H1 (cell line): ENCODE results near the gene TMEM121B. TPM values are rescaled to one million over a fixed set of nuclear protein-coding genes. Genes with fewer than 3 reads are reported as not detected.

ENCODE experiments used
- CTCF ChIA-PET: fragments of 300-600 bp; sonication (Branson Sonifier 250); formaldehyde crosslinking; loops from one replicate; lab custom pipeline; 2021; ENCODE audit not compliant: partially characterized antibody; lab: Charles Lee
- POLR2A ChIA-PET: fragments of 300-600 bp; sonication (Branson Sonifier 250); formaldehyde crosslinking; loops from one replicate; lab custom pipeline; 2021; ENCODE audit warnings: inconsistent platforms; ENCODE audit not compliant: partially characterized antibody; lab: Charles Lee
- DNase-seq, 2 experiments: peaks; one replicate each; pipeline versions ENCODE4 v3.0.0 to v3.0.0-alpha.2; 2010 to 2022; ENCODE audit warnings: low spot score in 2 of 2, low read depth in 1 of 2, mixed read lengths in 1 of 2
- FAIRE-seq: peaks from 2 replicates; lab custom pipeline; 2011; peaks lifted over from hg19 to GRCh38; lab: Jason Lieb, UNC
- H2AFZ ChIP-seq: 2 replicates; pipeline ENCODE4 v1.8.1; 2012; ENCODE audit warnings: low read length, inconsistent platforms
- H2AK5ac ChIP-seq: 2 replicates; pipeline ENCODE4 v1.6.1; 2013; ENCODE audit warnings: low read depth, low read length
- H2BK120ac ChIP-seq: replicated peaks from 2 replicates; pipeline ENCODE3; 2013; ENCODE audit warnings: low read depth, low read length, inconsistent platforms
- H2BK12ac ChIP-seq: 2 replicates; pipeline ENCODE4 v1.6.1; 2013; ENCODE audit warnings: low read depth, low read length
- H2BK15ac ChIP-seq: 2 replicates; pipeline ENCODE4 v1.6.1; 2013; ENCODE audit warnings: low read length
- H2BK20ac ChIP-seq: 2 replicates; pipeline ENCODE4 v1.6.1; 2013; ENCODE audit warnings: low read length
- H2BK5ac ChIP-seq: 2 replicates; pipeline ENCODE4 v1.6.1; 2013; ENCODE audit warnings: low read depth, low read length
- H3K14ac ChIP-seq: 2 replicates; pipeline ENCODE4 v1.6.1; 2013; ENCODE audit warnings: inconsistent platforms; ENCODE audit not compliant: insufficient read length
- H3K18ac ChIP-seq: 2 replicates; pipeline ENCODE4 v1.6.1; 2013; ENCODE audit warnings: low read length; ENCODE audit errors: extremely low read depth
- H3K23ac ChIP-seq: 2 replicates; pipeline ENCODE4 v1.6.1; 2013; ENCODE audit warnings: inconsistent platforms; ENCODE audit not compliant: insufficient read length
- H3K23me2 ChIP-seq: 2 replicates; pipeline ENCODE4 v1.6.1; 2013; ENCODE audit warnings: low read depth, low read length
- H3K27ac ChIP-seq: 2 replicates; pipeline ENCODE4 v1.6.1; 2011; ENCODE audit warnings: low read depth, low read length, inconsistent platforms
- H3K27me3 ChIP-seq, 4 experiments: replicated peaks in 1 of 4; 1 replicate in 1 of 4; 2 replicates in 3 of 4; pipeline versions ENCODE4 v1.6.1 to v1.8.1; 2011 to 2013; ENCODE audit warnings: low read length in 3 of 4, mild to moderate bottlenecking in 3 of 4, inconsistent platforms in 2 of 4, mixed read lengths in 2 of 4, moderate library complexity in 1 of 4; ENCODE audit not compliant: control insufficient read depth in 3 of 4, insufficient read depth in 3 of 4; ENCODE audit errors: extremely low read depth in 1 of 4
- H3K36me3 ChIP-seq, 4 experiments: 2 replicates each; pipeline versions ENCODE4 v1.6.1 to v1.8.1; 2011 to 2013; ENCODE audit warnings: mild to moderate bottlenecking in 4 of 4, low read length in 3 of 4, moderate library complexity in 2 of 4, control low read depth in 1 of 4, inconsistent platforms in 1 of 4; ENCODE audit not compliant: insufficient read depth in 4 of 4, control insufficient read depth in 2 of 4
- H3K4ac ChIP-seq: replicated peaks from 2 replicates; pipeline ENCODE3; 2013; ENCODE audit warnings: low read length, low read depth, mixed read lengths, inconsistent platforms; ENCODE audit not compliant: insufficient read length
- H3K4me1 ChIP-seq, 4 experiments: replicated peaks in 1 of 4; 1 replicate in 1 of 4; 2 replicates in 3 of 4; pipeline versions ENCODE4 v1.6.1 to v1.8.1; 2011 to 2013; ENCODE audit warnings: low read length in 3 of 4, inconsistent platforms in 2 of 4, mixed read lengths in 1 of 4; ENCODE audit not compliant: insufficient read depth in 4 of 4, control insufficient read depth in 3 of 4
- H3K4me2 ChIP-seq, 2 experiments: 2 replicates each; pipeline versions ENCODE4 v1.6.1 to v1.8.1; 2011 to 2013; ENCODE audit warnings: low read depth in 2 of 2, low read length in 2 of 2, control low read depth in 1 of 2, inconsistent platforms in 1 of 2, mild to moderate bottlenecking in 1 of 2; ENCODE audit not compliant: insufficient read depth in 1 of 2
- H3K4me3 ChIP-seq, 4 experiments: fragments of 200-600, 300-600 bp in 1 of 4; sonication (generic), shearing (Covaris generic), sonication (Bioruptor Twin) in 1 of 4; 2 replicates each; pipeline versions ENCODE4 v1.5.1 to v1.8.1; 2011 to 2016; ENCODE audit warnings: low read length in 4 of 4, low read depth in 3 of 4, control low read depth in 2 of 4, inconsistent platforms in 2 of 4, mild to moderate bottlenecking in 2 of 4, mixed read lengths in 1 of 4, moderate library complexity in 1 of 4; ENCODE audit not compliant: insufficient read depth in 2 of 4; ENCODE audit errors: extremely low read depth in 1 of 4
- H3K56ac ChIP-seq: replicated peaks from 2 replicates; pipeline ENCODE3; 2013; ENCODE audit warnings: low read depth, mild to moderate bottlenecking, mixed read lengths, low read length, inconsistent platforms; ENCODE audit not compliant: insufficient read length
- H3K79me1 ChIP-seq: 2 replicates; pipeline ENCODE4 v1.6.1; 2013; ENCODE audit warnings: low read depth, low read length, control low read depth
- H3K79me2 ChIP-seq, 2 experiments: 2 replicates each; pipeline versions ENCODE4 v1.6.1 to v1.8.1; 2012 to 2013; ENCODE audit warnings: low read length in 2 of 2, mild to moderate bottlenecking in 2 of 2, inconsistent platforms in 1 of 2; ENCODE audit not compliant: insufficient read depth in 2 of 2, control insufficient read depth in 1 of 2
- H3K9ac ChIP-seq, 4 experiments: replicated peaks in 1 of 4; 1 replicate in 1 of 4; 2 replicates in 3 of 4; pipeline versions ENCODE4 v1.6.1 to v1.8.1; 2011 to 2013; ENCODE audit warnings: low read depth in 3 of 4, low read length in 3 of 4, control low read depth in 2 of 4, mild to moderate bottlenecking in 2 of 4, moderate library complexity in 2 of 4, inconsistent platforms in 1 of 4; ENCODE audit errors: extremely low read depth in 1 of 4
- H3K9me3 ChIP-seq, 2 experiments: 2 replicates each; pipeline versions ENCODE4 v1.6.1 to v1.8.1; 2012 to 2013; ENCODE audit warnings: mild to moderate bottlenecking in 2 of 2, moderate library complexity in 2 of 2, control low read depth in 1 of 2, inconsistent platforms in 1 of 2, low read depth in 1 of 2, low read length in 1 of 2, mixed read lengths in 1 of 2; ENCODE audit not compliant: insufficient read depth in 2 of 2
- H4K20me1 ChIP-seq, 2 experiments: replicated peaks in 1 of 2; 2 replicates each; pipeline versions ENCODE3 to v1.8.1; 2011 to 2013; ENCODE audit warnings: inconsistent platforms in 2 of 2, low read length in 2 of 2, mild to moderate bottlenecking in 1 of 2; ENCODE audit not compliant: insufficient read depth in 2 of 2, control insufficient read depth in 1 of 2
- H4K5ac ChIP-seq: 2 replicates; pipeline ENCODE4 v1.6.1; 2013; ENCODE audit warnings: low read length, low read depth, mixed read lengths, inconsistent platforms; ENCODE audit not compliant: insufficient read length
- H4K8ac ChIP-seq: 2 replicates; pipeline ENCODE4 v1.8.0; 2013; ENCODE audit warnings: mild to moderate bottlenecking, moderate library complexity, low read length, inconsistent platforms; ENCODE audit not compliant: insufficient read depth; ENCODE audit errors: extremely low read depth
- H4K91ac ChIP-seq: replicated peaks from 2 replicates; pipeline ENCODE3; 2013; ENCODE audit warnings: low read length, mixed read lengths, inconsistent platforms; ENCODE audit not compliant: insufficient read length
- CBX5 ChIP-seq: fragments of 300-800, 300-1000 bp; sonication (generic); IDR thresholded peaks from 2 replicates; pipeline ENCODE4 v1.7.1; 2016; ENCODE audit warnings: antibody characterized with exemption, low read length, low read depth
- CEBPB ChIP-seq: IDR thresholded peaks from 2 replicates; pipeline ENCODE4 v1.6.1; 2012; ENCODE audit warnings: low read depth, low read length
- JUND ChIP-seq: IDR thresholded peaks from 2 replicates; pipeline ENCODE4 v1.6.1; 2011; ENCODE audit warnings: mild to moderate bottlenecking, improper control_type of control experiment, low read length
- KDM5A ChIP-seq: fragments of 200-600 bp; IDR thresholded peaks from 2 replicates; pipeline ENCODE4 v1.7.1; 2012; ENCODE audit warnings: mild to moderate bottlenecking, low read length, inconsistent platforms, mixed read lengths
- RAD21 ChIP-seq, 2 experiments: IDR thresholded peaks in 1 of 2; conservative IDR thresholded peaks in 1 of 2; 2 replicates each; pipeline ENCODE4 v1.6.1; 2011; ENCODE audit warnings: low read depth in 2 of 2, low read length in 2 of 2, improper control_type of control experiment in 1 of 2, inconsistent platforms in 1 of 2, mild to moderate bottlenecking in 1 of 2, moderate library complexity in 1 of 2
- whole genome bisulfite sequencing, 2 experiments: shearing (Covaris generic) in 1 of 2; methylation state at CpG; one replicate each; pipeline versions ENCODE4 v1.1.6 to v1.1.7; 2013 to 2015; ENCODE audit warnings: low lambda C conversion rate in 2 of 2, mixed read lengths in 2 of 2, inconsistent platforms in 1 of 2, low coverage in 1 of 2, missing lambda C conversion rate in 1 of 2; ENCODE audit not compliant: insufficient replicate concordance in 2 of 2, insufficient coverage in 1 of 2, insufficient read length in 1 of 2; ENCODE audit errors: extremely low coverage in 1 of 2, missing lambda C conversion rate in 1 of 2; 5-methylcytosine and 5-hydroxymethylcytosine counted together
- polyA plus RNA-seq, 7 experiments: library from polyadenylated mRNA; depleted of rRNA in 3 of 7; stranded (reverse) in 5 of 7; unstranded in 2 of 7; fragments of >200 nt in 5 of 7; fragments of 200-250 nt in 2 of 7; gene quantifications; 1 replicate in 5 of 7; 2 replicates in 1 of 7; 4 replicates in 1 of 7; pipeline versions ENCODE4 v1.2.1 to v1.2.3, GENCODE V29; 2011 to 2013; ENCODE audit warnings: missing spikeins in 2 of 7, mixed read lengths in 2 of 7
- total RNA-seq: library from RNA; stranded (reverse); fragmentation: NEBNext Ultra II Directional; extraction: Animal tissue kit (Norgen Biotek cat#: 25700); gene quantifications from 2 replicates; pipeline ENCODE4 v1.2.1, GENCODE V29; 2021
- TF ChIP-seq, protein P1 (sequence below), 3 experiments: IDR thresholded peaks; 1 replicate in 2 of 3; 2 replicates in 1 of 3; pipeline versions ENCODE4 v1.5.1 to v1.6.1; 2011; ENCODE audit warnings: low read length in 3 of 3, mild to moderate bottlenecking in 3 of 3, inconsistent platforms in 2 of 3, low read depth in 1 of 3, moderate library complexity in 1 of 3; ENCODE audit not compliant: insufficient read depth in 1 of 3; ENCODE audit errors: control extremely low read depth in 1 of 3

The TMEM121B gene
- total and polyA plus RNA-seq, 2 of the 8 experiments (the other 6 are each of a cell fraction or from before 2014, with no cell fraction given), result 4.3 to 6.9 TPM

DNA sequence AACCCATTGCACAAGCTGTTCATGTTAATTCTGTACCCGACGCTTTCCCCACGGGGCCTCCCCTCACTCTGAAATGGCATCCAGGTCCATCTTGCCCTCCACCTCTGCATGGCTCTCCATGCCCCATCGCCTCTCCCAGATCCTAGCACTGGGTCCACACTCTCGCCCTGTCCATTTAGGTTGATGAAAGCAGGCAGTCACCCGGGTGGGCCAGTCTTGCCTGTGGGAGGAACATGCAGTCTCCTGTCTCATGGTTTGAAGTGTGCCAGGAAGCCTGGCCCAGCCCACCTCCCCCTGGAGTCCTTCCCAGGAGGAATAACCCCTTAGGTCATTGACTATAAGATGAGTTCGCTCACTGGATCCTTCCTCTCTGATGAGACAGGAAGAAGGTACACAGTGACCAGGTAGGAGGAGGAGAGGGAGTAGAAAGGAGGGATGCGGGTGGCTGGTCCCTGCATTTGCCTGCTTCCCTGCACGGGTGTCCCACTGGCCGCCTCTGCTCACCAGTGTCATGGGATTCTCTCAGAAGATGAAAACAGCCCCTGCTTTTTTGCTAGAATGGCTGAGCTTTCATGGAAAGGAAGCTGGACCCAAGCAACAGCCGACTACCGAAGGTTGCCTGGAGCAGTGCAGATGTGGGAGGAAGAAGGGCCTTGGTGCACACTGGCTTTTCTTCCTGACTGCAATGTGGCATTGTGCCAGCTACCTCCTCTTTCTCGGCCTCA lies 6.8 kb downstream of the TMEM121B start:
- no peak overlapping the region for H2BK20ac ChIP-seq
- H2BK15ac ChIP-seq, result no peak overlapping the region
- POLR2A ChIA-PET, result no interaction called here
- H4K91ac ChIP-seq, result no peak overlapping the region
- no peaks in the 10 kb centered on the region for H3K79me2 ChIP-seq
- 90% methylated on average over 10 of the region's 13 CpGs; no CpG with 5 or more reads in 1 of the 2 experiments for WGBS, 2 experiments
- no peak overlapping the region for H2BK120ac ChIP-seq
- no peak overlapping the region for H4K5ac ChIP-seq
- no peak for FAIRE-seq
- no peak for DNase-seq
- H3K4me1 ChIP-seq, result peaks cover 2 to 4% (median 4%) of the 10 kb centered on the region in 4 experiments; a peak in 4 of 7 replicates
- no peaks in the 10 kb centered on the region for H3K36me3 ChIP-seq
- H2BK5ac ChIP-seq, result no peak overlapping the region
- no peak overlapping the region for H3K27ac ChIP-seq
- no peaks in the 10 kb centered on the region for H3K9me3 ChIP-seq
- no peak overlapping the region for H3K23ac ChIP-seq
- H4K8ac ChIP-seq, result no peak overlapping the region
- H3K56ac ChIP-seq, result no peak overlapping the region
- peaks cover 0 to 1% (median 0%) of the 10 kb centered on the region in 4 experiments; a peak in 2 of 7 replicates for H3K27me3 ChIP-seq
- no peak overlapping the region for H3K14ac ChIP-seq
- no peak overlapping the region for H3K9ac ChIP-seq
- TF ChIP-seq JUND (no peak), CEBPB (no peak), RAD21 (IDR thresholded peaks at IDR 0.05 in 1 of 2, conservative IDR thresholded peaks at IDR 0.05 in 1 of 2; ENCODE audit: low read depth in 2 of 2, low read length in 2 of 2) (no peak), KDM5A (no peak), CBX5 (no peak)
- TF ChIP-seq, protein P1, sequence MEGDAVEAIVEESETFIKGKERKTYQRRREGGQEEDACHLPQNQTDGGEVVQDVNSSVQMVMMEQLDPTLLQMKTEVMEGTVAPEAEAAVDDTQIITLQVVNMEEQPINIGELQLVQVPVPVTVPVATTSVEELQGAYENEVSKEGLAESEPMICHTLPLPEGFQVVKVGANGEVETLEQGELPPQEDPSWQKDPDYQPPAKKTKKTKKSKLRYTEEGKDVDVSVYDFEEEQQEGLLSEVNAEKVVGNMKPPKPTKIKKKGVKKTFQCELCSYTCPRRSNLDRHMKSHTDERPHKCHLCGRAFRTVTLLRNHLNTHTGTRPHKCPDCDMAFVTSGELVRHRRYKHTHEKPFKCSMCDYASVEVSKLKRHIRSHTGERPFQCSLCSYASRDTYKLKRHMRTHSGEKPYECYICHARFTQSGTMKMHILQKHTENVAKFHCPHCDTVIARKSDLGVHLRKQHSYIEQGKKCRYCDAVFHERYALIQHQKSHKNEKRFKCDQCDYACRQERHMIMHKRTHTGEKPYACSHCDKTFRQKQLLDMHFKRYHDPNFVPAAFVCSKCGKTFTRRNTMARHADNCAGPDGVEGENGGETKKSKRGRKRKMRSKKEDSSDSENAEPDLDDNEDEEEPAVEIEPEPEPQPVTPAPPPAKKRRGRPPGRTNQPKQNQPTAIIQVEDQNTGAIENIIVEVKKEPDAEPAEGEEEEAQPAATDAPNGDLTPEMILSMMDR (IDR thresholded peaks at IDR 0.05; ENCODE audit: control extremely low read depth in 1 of 3, insufficient read depth in 1 of 3, low read depth in 1 of 3, low read length in 3 of 3), result no peak
- TF ChIP-seq, all 59 proteins: peak for 0
- H3K4me2 ChIP-seq, result no peak overlapping the region
- no peak overlapping the region for H3K18ac ChIP-seq
- no peaks in the 10 kb centered on the region for H3K23me2 ChIP-seq
- CTCF ChIA-PET, result interaction anchor here (0.8 to 5.9 kb wide), 6 partner anchors 8 to 98 kb away, joined by 3 to 29 read pairs (median 4); no protein-coding TSS in a partner anchor
- peak overlapping the region; percentile 23 for H3K4ac ChIP-seq
- H2AFZ ChIP-seq, result no peak overlapping the region
- no peak overlapping the region for H3K4me3 ChIP-seq
- H2BK12ac ChIP-seq, result no peak overlapping the region
- H4K20me1 ChIP-seq, result peaks cover 0 to 5% of the 10 kb centered on the region in 2 experiments
- H3K79me1 ChIP-seq, result 0 out of 2 replicates have a peak, but pooled peaks cover 4% of the 10 kb centered on the region
- no peak overlapping the region for H2AK5ac ChIP-seq
